WTC11 (cell line): ENCODE data around the gene ZNF821. TPM values are rescaled to one million over a fixed set of nuclear protein-coding genes. Genes with fewer than 3 reads are reported as not detected.

Source experiments
- ATAC-seq: fragments of 200-7000 bp; cut with Tn5 transposase; 2 replicates; pipeline ENCODE4 v1.10.0; 2021; ENCODE audit warnings: mild to moderate bottlenecking, moderate library complexity
- CTCF ChIA-PET: fragments of 300-600 bp; sonication (Branson Sonifier 250); formaldehyde crosslinking; loops from one replicate; lab custom pipeline; 2021; ENCODE audit warnings: antibody characterized with exemption; lab: Charles Lee
- POLR2A ChIA-PET: fragments of 350-600 bp; sonication (Branson Sonifier 250); formaldehyde crosslinking; loops from one replicate; lab custom pipeline; 2021; ENCODE audit warnings: antibody characterized with exemption; lab: Charles Lee
- DNase-seq: peaks from one replicate; pipeline ENCODE4 v3.0.0; 2021; ENCODE audit warnings: low spot score
- H3K27ac Mint-ChIP-seq: 2 replicates; pipeline ENCODE4 v1.8.0; 2021; ENCODE audit warnings: mixed read lengths
- H3K27me3 Mint-ChIP-seq: 2 replicates; pipeline ENCODE4 v1.8.0; 2021; ENCODE audit warnings: low read depth, mild to moderate bottlenecking, moderate library complexity, mixed read lengths
- H3K36me3 Mint-ChIP-seq: 2 replicates; pipeline ENCODE4 v1.8.0; 2021; ENCODE audit warnings: mixed read lengths
- H3K4me1 Mint-ChIP-seq: 2 replicates; pipeline ENCODE4 v1.8.0; 2022; ENCODE audit warnings: mixed read lengths
- H3K4me3 Mint-ChIP-seq: 2 replicates; pipeline ENCODE4 v1.8.0; 2021; ENCODE audit warnings: mild to moderate bottlenecking, moderate library complexity, mixed read lengths
- H3K9me3 Mint-ChIP-seq: 2 replicates; pipeline ENCODE4 v1.8.0; 2021; ENCODE audit warnings: mixed read lengths
- ERG ChIP-seq: fragments of 250-450 bp; sonication (Bioruptor Pico); IDR thresholded peaks from 2 replicates; pipeline ENCODE4 v1.8.0; 2021; ENCODE audit warnings: mild to moderate bottlenecking
- ESRRA ChIP-seq: sonication (generic); formaldehyde crosslinking; IDR thresholded peaks from 2 replicates; pipeline ENCODE4 v1.8.1; 2022; ENCODE audit warnings: mild to moderate bottlenecking, missing genetic modification reagents, borderline replicate concordance
- FOXK1 ChIP-seq: sonication (generic); formaldehyde crosslinking; IDR thresholded peaks from 2 replicates; pipeline ENCODE4 v1.8.0; 2022; ENCODE audit warnings: mild to moderate bottlenecking, moderate library complexity, missing genetic modification reagents
- MXD4 ChIP-seq: fragments of 250-450 bp; sonication (Bioruptor Pico); IDR thresholded peaks from 2 replicates; pipeline ENCODE4 v1.8.0; 2021; ENCODE audit warnings: mild to moderate bottlenecking, moderate library complexity, borderline replicate concordance
- OVOL2 ChIP-seq: fragments of 250-450 bp; sonication (Bioruptor Pico); IDR thresholded peaks from 2 replicates; pipeline ENCODE4 v1.9.0; 2021; ENCODE audit warnings: mild to moderate bottlenecking, borderline replicate concordance
- PRDM15 ChIP-seq: sonication (generic); formaldehyde crosslinking; IDR thresholded peaks from 2 replicates; pipeline ENCODE4 v1.8.0; 2022; ENCODE audit warnings: missing genetic modification reagents
- RELA ChIP-seq: sonication (generic); formaldehyde crosslinking; IDR thresholded peaks from 2 replicates; pipeline ENCODE4 v1.8.1; 2022; ENCODE audit warnings: missing genetic modification reagents, mild to moderate bottlenecking, borderline replicate concordance
- SMAD3 ChIP-seq: sonication (generic); formaldehyde crosslinking; IDR thresholded peaks from 2 replicates; pipeline ENCODE4 v1.8.0; 2022; ENCODE audit warnings: missing genetic modification reagents, mild to moderate bottlenecking, borderline replicate concordance
- SOX15 ChIP-seq: fragments of 250-450 bp; sonication (Bioruptor Pico); IDR thresholded peaks from 2 replicates; pipeline ENCODE4 v1.9.0; 2021; ENCODE audit warnings: mild to moderate bottlenecking
- STAT6 ChIP-seq: sonication (generic); formaldehyde crosslinking; conservative IDR thresholded peaks from 2 replicates; pipeline ENCODE4 v1.8.1; 2023; ENCODE audit warnings: mild to moderate bottlenecking, low read depth, missing genetic modification reagents, moderate library complexity
- TCF7 ChIP-seq: sonication (generic); formaldehyde crosslinking; IDR thresholded peaks from 2 replicates; pipeline ENCODE4 v1.8.0; 2022; ENCODE audit warnings: mild to moderate bottlenecking, low read depth, missing genetic modification reagents, moderate library complexity
- USF2 ChIP-seq: sonication (generic); formaldehyde crosslinking; IDR thresholded peaks from 2 replicates; pipeline ENCODE4 v1.8.1; 2023; ENCODE audit warnings: mild to moderate bottlenecking, missing genetic modification reagents, moderate library complexity
- ZBTB21 ChIP-seq: sonication (generic); formaldehyde crosslinking; IDR thresholded peaks from 2 replicates; pipeline ENCODE4 v1.8.1; 2023; ENCODE audit warnings: mild to moderate bottlenecking, missing genetic modification reagents, borderline replicate concordance
- ZNF281 ChIP-seq: sonication (generic); formaldehyde crosslinking; IDR thresholded peaks from 2 replicates; pipeline ENCODE4 v1.8.0; 2023; ENCODE audit warnings: mild to moderate bottlenecking, missing genetic modification reagents
- ZNF425 ChIP-seq: fragments of 250-450 bp; sonication (Bioruptor Pico); conservative IDR thresholded peaks from 2 replicates; pipeline ENCODE4 v1.9.0; 2021; ENCODE audit warnings: mild to moderate bottlenecking
- ZNF532 ChIP-seq: fragments of 250-450 bp; sonication (Bioruptor Pico); IDR thresholded peaks from 2 replicates; pipeline ENCODE4 v1.9.0; 2021; ENCODE audit warnings: mild to moderate bottlenecking, borderline replicate concordance
- total RNA-seq: library from RNA; stranded (reverse); gene quantifications from 3 replicates; pipeline ENCODE4 v1.2.3, GENCODE V29; 2021

The ZNF821 gene
- total RNA-seq, 1 experiment from 2014 or later, result 16.2 TPM

GRCh38 chr16:71878911-71879310 lies 5.1 kb downstream of the ZNF821 start (continued):
- TF ChIP-seq MXD4 (CRISPR knock-in tag), result no peak
- no peak for TF ChIP-seq PRDM15 (CRISPR knock-in tag)
- TF ChIP-seq ZNF281 (CRISPR knock-in tag), result no peak
- TF ChIP-seq ERG (CRISPR knock-in tag), result no peak
- no peak for TF ChIP-seq USF2 (CRISPR knock-in tag)
- no peak for TF ChIP-seq ESRRA (CRISPR knock-in tag)
- no peak for TF ChIP-seq RELA
- no peak for TF ChIP-seq ZBTB21 (CRISPR knock-in tag)
- no peak for TF ChIP-seq STAT6 (CRISPR knock-in tag)

- DNase-seq, result no peak
- H3K27me3 Mint-ChIP-seq, result no peaks in the 10 kb centered on the region
- CTCF ChIA-PET, result interaction anchor here (2.9 kb wide), 1 partner anchor 10 kb away, joined by 15 read pairs; no protein-coding TSS in a partner anchor
- POLR2A ChIA-PET, result interaction anchor here (0.7 kb wide), 1 partner anchor 88 kb away, joined by 3 read pairs; no protein-coding TSS in a partner anchor
- no peak overlapping the region for H3K27ac Mint-ChIP-seq
- H3K9me3 Mint-ChIP-seq, result no peaks in the 10 kb centered on the region
- peaks cover 5% of the 10 kb centered on the region for H3K4me1 Mint-ChIP-seq
- no peak overlapping the region for H3K4me3 Mint-ChIP-seq
- ATAC-seq, result no peak
- H3K36me3 Mint-ChIP-seq, result peaks cover 25% of the 10 kb centered on the region
- TF ChIP-seq SOX15, result no peak
- no peak for TF ChIP-seq FOXK1
- TF ChIP-seq ZNF532 (CRISPR knock-in tag), result no peak
- no peak for TF ChIP-seq OVOL2 (CRISPR knock-in tag)
- no peak for TF ChIP-seq SMAD3 (CRISPR knock-in tag)
- no peak for TF ChIP-seq TCF7
- TF ChIP-seq ZNF425, result no peak
Observed at GRCh38 chr16:71873199-71873598, 10.8 kb downstream of the ZNF821 start.
